K562 (cell line): ENCODE measurements around the gene TMEFF2. TPM values are rescaled to one million over a fixed set of nuclear protein-coding genes. Genes with fewer than 3 reads are reported as not detected.

ENCODE experiments used
- ATAC-seq: fragments of 200-7000 bp; cut with Tn5 transposase; 3 replicates; pipeline ENCODE4 v1.9.1; 2020; ENCODE audit warnings: moderate library complexity
- BruUV-seq: library from RNA; stranded (reverse); fragments of 400-500 nt; replicated peaks from 2 replicates; lab custom pipeline; 2021; lab: Mats Ljungman, UMichigan
- CTCF ChIA-PET: fragments of 300-600 bp; formaldehyde crosslinking; extraction: SDS; loops from one replicate; lab custom pipeline; 2021; ENCODE audit warnings: low intra/inter-chr PET ratio; lab: Yijun Ruan, JAX
- POLR2A ChIA-PET: fragments of 300-600, 350-650 bp; sonication (Branson Sonifier 250); formaldehyde crosslinking; extraction: SDS; loops from one replicate; lab custom pipeline; 2021; ENCODE audit warnings: antibody characterized with exemption, inconsistent platforms; lab: Yijun Ruan, JAX
- DNase-seq, 4 experiments: peaks; one replicate each; pipeline versions ENCODE4 v3.0.0 to v3.0.0-alpha.2; 2011 to 2018; ENCODE audit warnings: low spot score in 3 of 4, mixed read lengths in 3 of 4; ENCODE audit errors: extremely low read depth in 1 of 4
- FAIRE-seq: peaks from 2 replicates; lab custom pipeline; 2011; peaks lifted over from hg19 to GRCh38; lab: Jason Lieb, UNC
- H2AFZ ChIP-seq: 2 replicates; pipeline ENCODE4 v1.6.0; 2011; ENCODE audit warnings: low read depth, low read length, control low read depth, inconsistent platforms
- H3K27ac ChIP-seq: fragments of 200-600 bp; 3 replicates; pipeline ENCODE4 v1.8.0; 2011; ENCODE audit warnings: low read depth, mild to moderate bottlenecking, control low read depth, inconsistent platforms, low read length, moderate library complexity, mixed read lengths; ENCODE audit errors: extremely low read depth
- H3K27me3 ChIP-seq, 2 experiments: fragments of 300-600 bp in 1 of 2; 2 replicates in 1 of 2; 3 replicates in 1 of 2; pipeline versions ENCODE4 v1.6.0 to v1.8.0; 2011; ENCODE audit warnings: inconsistent platforms in 2 of 2, low read length in 2 of 2, mild to moderate bottlenecking in 1 of 2, mixed read lengths in 1 of 2, moderate library complexity in 1 of 2; ENCODE audit not compliant: control insufficient read depth in 2 of 2, insufficient read depth in 2 of 2
- H3K36me3 ChIP-seq: fragments of 300-600 bp; 3 replicates; pipeline ENCODE4 v1.8.0; 2011; ENCODE audit warnings: mild to moderate bottlenecking, low read length, inconsistent platforms; ENCODE audit not compliant: control insufficient read depth, insufficient read depth
- H3K4me1 ChIP-seq, 2 experiments: fragments of 200-600 bp in 1 of 2; replicated peaks in 1 of 2; 2 replicates in 1 of 2; 3 replicates in 1 of 2; pipeline versions ENCODE4 v1.5.1 to v1.8.0; 2011; ENCODE audit warnings: inconsistent platforms in 2 of 2, low read length in 2 of 2, mild to moderate bottlenecking in 1 of 2, mixed read lengths in 1 of 2, moderate library complexity in 1 of 2; ENCODE audit not compliant: control insufficient read depth in 2 of 2, insufficient read depth in 2 of 2
- H3K4me2 ChIP-seq: 2 replicates; pipeline ENCODE4 v1.6.1; 2011; ENCODE audit warnings: low read length, control low read depth, inconsistent platforms, mixed read lengths; ENCODE audit not compliant: insufficient read depth
- H3K4me3 ChIP-seq: fragments of 200-600 bp; sonication (generic), shearing (Covaris generic); 2 replicates; pipeline ENCODE4 v1.5.1; 2016; ENCODE audit warnings: control low read depth, inconsistent platforms
- H3K79me2 ChIP-seq: fragments of 200-600 bp; 3 replicates; pipeline ENCODE4 v1.8.0; 2011; ENCODE audit warnings: low read length, inconsistent platforms; ENCODE audit not compliant: control insufficient read depth, insufficient read depth
- H3K9ac ChIP-seq, 2 experiments: 2 replicates each; pipeline versions ENCODE4 v1.6.0 to v1.6.1; 2011; ENCODE audit warnings: low read depth in 2 of 2, low read length in 2 of 2, control low read depth in 1 of 2, inconsistent platforms in 1 of 2, mild to moderate bottlenecking in 1 of 2, mixed read lengths in 1 of 2; ENCODE audit not compliant: insufficient read depth in 1 of 2
- H3K9me1 ChIP-seq: one replicate; pipeline ENCODE4 v1.6.0; 2011; ENCODE audit warnings: inconsistent platforms, mild to moderate bottlenecking, low read length, moderate library complexity; ENCODE audit not compliant: control insufficient read depth, insufficient read depth
- H3K9me3 ChIP-seq: replicated peaks from 2 replicates; pipeline ENCODE4 v1.5.1; 2011; ENCODE audit warnings: low read depth, low read length, inconsistent platforms; ENCODE audit not compliant: control insufficient read depth, insufficient read depth
- H4K20me1 ChIP-seq: replicated peaks from 2 replicates; pipeline ENCODE4 v1.6.1; 2011; ENCODE audit warnings: low read length, inconsistent platforms, mixed read lengths; ENCODE audit not compliant: control insufficient read depth, insufficient read depth
- ETV1 ChIP-seq: fragments of 450-650 bp; conservative IDR thresholded peaks from 2 replicates; pipeline ENCODE4 v1.6.1; 2016; ENCODE audit warnings: missing genetic modification characterization, control low read depth, low read depth, missing compliant biosample characterization
- ILF3 ChIP-seq: fragments of 450-650 bp; IDR thresholded peaks from 2 replicates; pipeline ENCODE4 v1.6.1; 2018; ENCODE audit warnings: antibody characterized with exemption, mild to moderate bottlenecking, moderate library complexity, borderline replicate concordance
- MECOM ChIP-seq: fragments of 250-450 bp; sonication (Bioruptor Pico); IDR thresholded peaks from 2 replicates; pipeline ENCODE4 v1.8.0; 2022; ENCODE audit warnings: inconsistent platforms
- POLR2G ChIP-seq: fragments of 200-400 bp; formaldehyde crosslinking; IDR thresholded peaks from 2 replicates; pipeline ENCODE4 v1.6.1; 2017; ENCODE audit warnings: low read depth, mild to moderate bottlenecking, antibody characterized with exemption, low read length, moderate library complexity
- SMAD2 ChIP-seq: fragments of 150-350 bp; IDR thresholded peaks from 2 replicates; pipeline ENCODE4 v1.6.1; 2014; ENCODE audit warnings: low read depth, mild to moderate bottlenecking, low read length
- TCF7L2 ChIP-seq: fragments of 150-350 bp; IDR thresholded peaks from 2 replicates; pipeline ENCODE4 v1.6.1; 2016; ENCODE audit warnings: low read depth, mild to moderate bottlenecking, low read length, moderate library complexity
- ZNF561 ChIP-seq: fragments of 450-650 bp; formaldehyde crosslinking; conservative IDR thresholded peaks from 2 replicates; pipeline ENCODE4 v1.4.0; 2020; ENCODE audit warnings: mild to moderate bottlenecking, moderate library complexity
- WGBS: fragments of 100-300 bp; shearing (Covaris generic); methylation state at CpG from one replicate; pipeline ENCODE4 v1.1.6; 2016; ENCODE audit warnings: low coverage, mixed read lengths; ENCODE audit not compliant: insufficient coverage; ENCODE audit errors: missing lambda C conversion rate; 5-methylcytosine and 5-hydroxymethylcytosine counted together
- in situ Hi-C: fragments of 300-500 bp; cut with MboI; formaldehyde crosslinking; loops from 4 replicates; pipeline ENCODE4 v1.15.0; 2018; ENCODE audit warnings: inconsistent platforms, mixed read lengths
- intact Hi-C: fragments of 100-400 bp; cut with micrococcal nuclease; formaldehyde crosslinking; loops from 2 replicates; pipeline ENCODE4 v1.14.2; 2022
- polyA plus RNA-seq, 8 experiments: library from polyadenylated mRNA; depleted of rRNA in 4 of 8; stranded (reverse) in 5 of 8; unstranded in 3 of 8; fragments of >200 nt; fragmentation: Nextera tagmentation in 2 of 8; fragmentation: Illumina TruSeq in 1 of 8; extraction: Ambion mirVana in 2 of 8; extraction: Trizol in 1 of 8; gene quantifications; 2 replicates each; pipeline versions ENCODE4 v1.2.1 to v1.2.3, GENCODE V29; 2011 to 2014; ENCODE audit warnings: inconsistent platforms in 1 of 8, missing spikeins in 1 of 8
- total RNA-seq, 7 experiments: library from RNA; depleted of rRNA in 6 of 7; stranded (reverse); fragments of >200 nt in 6 of 7; fragmentation: Illumina TruSeq in 2 of 7; extraction: Trizol in 2 of 7; gene quantifications; 2 replicates each; pipeline versions ENCODE4 v1.2.1 to v1.2.3, GENCODE V29; 2011 to 2021; ENCODE audit warnings: low replicate concordance in 1 of 7
- TF ChIP-seq, protein P1 (sequence below): fragments of 450-650 bp; IDR thresholded peaks from 2 replicates; pipeline ENCODE4 v1.7.1; 2018; ENCODE audit warnings: mild to moderate bottlenecking, low read depth; ENCODE audit not compliant: partially characterized antibody

Gene TMEFF2
- total and polyA plus RNA-seq, 9 of the 15 experiments (the other 6 are each of a cell fraction or from before 2014, with no cell fraction given) = 1.4 TPM; not detected in 8

DNA sequence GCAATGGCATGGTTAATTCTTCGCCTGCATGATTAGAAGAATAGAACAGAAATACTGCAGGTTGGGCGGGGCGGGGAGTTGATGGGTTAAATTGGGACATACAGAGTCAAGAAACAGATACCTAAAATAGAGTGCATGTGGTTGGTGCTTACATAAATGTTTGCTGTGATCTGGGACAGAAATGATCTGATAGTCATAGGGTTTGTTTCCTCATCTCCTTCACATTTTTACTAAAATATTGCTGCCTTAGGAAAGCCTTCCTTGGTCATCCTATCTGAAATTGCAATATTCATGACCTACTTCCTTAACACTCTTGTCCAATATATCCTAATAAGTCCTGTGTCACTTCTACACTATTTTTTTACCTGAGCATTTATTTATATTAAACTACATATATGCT is 163.9 kb downstream of the TMEFF2 start:
- Histone ChIP-seq H3K9ac (no peak overlapping the region), H3K27ac (no peak overlapping the region), H2AFZ (no peak overlapping the region), H3K36me3 (no peaks in the 10 kb centered on the region), H3K27me3 (no peaks in the 10 kb centered on the region), H3K9me1 (no peaks in the 10 kb centered on the region), H3K4me2 (no peak overlapping the region)
- POLR2A ChIA-PET = no interaction called here
- ATAC-seq (no peak), FAIRE-seq (no peak)
- in situ Hi-C loops = no loop called here
- WGBS = 76% methylated on average over 3 of the region's 3 CpGs
- TF ChIP-seq MECOM (CRISPR knock-in tag) (no peak), SMAD2 (no peak), ILF3 (no peak), TCF7L2 (no peak)
- TF ChIP-seq, all 486 proteins: peak for 0
- DNase-seq = no peak
- no peaks in the 10 kb centered on the region for H3K9me3 ChIP-seq
- CTCF ChIA-PET = no interaction called here
- no peaks in the 10 kb centered on the region for H3K79me2 ChIP-seq
- H3K4me1 ChIP-seq = no peaks in the 10 kb centered on the region; a peak in 1 of 5 replicates
- intact Hi-C loops = no loop called here
- BruUV-seq = no TSS peak
- no peaks in the 10 kb centered on the region for H4K20me1 ChIP-seq
- no peak overlapping the region for H3K4me3 ChIP-seq

DNA sequence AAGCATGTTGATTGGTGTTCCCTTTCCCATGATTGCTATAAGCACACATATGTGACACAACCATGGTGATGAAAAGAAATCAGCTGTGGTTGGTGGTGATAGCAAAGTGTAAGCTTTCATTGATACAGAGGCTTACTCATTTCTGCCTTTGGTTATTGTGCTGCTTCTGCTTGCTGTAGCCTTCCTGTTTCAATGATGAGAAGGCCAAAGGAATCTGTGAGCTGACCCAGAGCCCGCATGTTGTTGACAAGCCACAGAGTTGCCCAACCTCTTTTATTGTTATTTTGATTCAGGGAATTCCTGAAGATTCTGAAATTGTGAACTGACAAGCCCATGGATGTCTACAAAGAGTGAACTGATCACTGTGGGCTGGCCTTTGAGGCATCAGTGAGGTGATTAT is 164.4 kb downstream of the TMEFF2 start:
- DNase-seq = no peak
- FAIRE-seq = no peak
- ChIA-PET POLR2A (no interaction called here), CTCF (no interaction called here)
- TF ChIP-seq ZNF561 (no peak), ETV1 (no peak), POLR2G (no peak)
- TF ChIP-seq, protein P1, sequence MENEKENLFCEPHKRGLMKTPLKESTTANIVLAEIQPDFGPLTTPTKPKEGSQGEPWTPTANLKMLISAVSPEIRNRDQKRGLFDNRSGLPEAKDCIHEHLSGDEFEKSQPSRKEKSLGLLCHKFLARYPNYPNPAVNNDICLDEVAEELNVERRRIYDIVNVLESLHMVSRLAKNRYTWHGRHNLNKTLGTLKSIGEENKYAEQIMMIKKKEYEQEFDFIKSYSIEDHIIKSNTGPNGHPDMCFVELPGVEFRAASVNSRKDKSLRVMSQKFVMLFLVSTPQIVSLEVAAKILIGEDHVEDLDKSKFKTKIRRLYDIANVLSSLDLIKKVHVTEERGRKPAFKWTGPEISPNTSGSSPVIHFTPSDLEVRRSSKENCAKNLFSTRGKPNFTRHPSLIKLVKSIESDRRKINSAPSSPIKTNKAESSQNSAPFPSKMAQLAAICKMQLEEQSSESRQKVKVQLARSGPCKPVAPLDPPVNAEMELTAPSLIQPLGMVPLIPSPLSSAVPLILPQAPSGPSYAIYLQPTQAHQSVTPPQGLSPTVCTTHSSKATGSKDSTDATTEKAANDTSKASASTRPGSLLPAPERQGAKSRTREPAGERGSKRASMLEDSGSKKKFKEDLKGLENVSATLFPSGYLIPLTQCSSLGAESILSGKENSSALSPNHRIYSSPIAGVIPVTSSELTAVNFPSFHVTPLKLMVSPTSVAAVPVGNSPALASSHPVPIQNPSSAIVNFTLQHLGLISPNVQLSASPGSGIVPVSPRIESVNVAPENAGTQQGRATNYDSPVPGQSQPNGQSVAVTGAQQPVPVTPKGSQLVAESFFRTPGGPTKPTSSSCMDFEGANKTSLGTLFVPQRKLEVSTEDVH = no peak
- intact Hi-C loops (no loop called here), in situ Hi-C loops (no loop called here)
- Histone ChIP-seq H3K4me3 (no peak overlapping the region), H3K9ac (no peak overlapping the region), H4K20me1 (no peaks in the 10 kb centered on the region), H3K27ac (no peak overlapping the region), H3K36me3 (no peaks in the 10 kb centered on the region), H3K9me3 (no peaks in the 10 kb centered on the region), H2AFZ (no peak overlapping the region), H3K9me1 (no peaks in the 10 kb centered on the region), H3K4me1 (no peaks in the 10 kb centered on the region; a peak in 1 of 5 replicates), H3K27me3 (no peaks in the 10 kb centered on the region), H3K4me2 (no peak overlapping the region), H3K79me2 (no peaks in the 10 kb centered on the region)
- WGBS = 71% methylated on average over 1 of the region's 1 CpG
- no TSS peak for BruUV-seq
- ATAC-seq = no peak
